WTC11 (cell line): ENCODE data around the gene MYL9.

Source experiments
- ATF6 ChIP-seq: sonication (generic); formaldehyde crosslinking; IDR thresholded peaks from 2 replicates; pipeline ENCODE4 v1.8.1; 2023; ENCODE audit warnings: mild to moderate bottlenecking, missing genetic modification reagents
- CTCF ChIP-seq: fragments of 200-600 bp; IDR thresholded peaks from 2 replicates; pipeline ENCODE4 v1.8.0; 2022; ENCODE audit warnings: antibody characterized with exemption
- FOXP1 ChIP-seq: sonication (generic); formaldehyde crosslinking; IDR thresholded peaks from 2 replicates; pipeline ENCODE4 v1.8.0; 2022; ENCODE audit warnings: missing genetic modification reagents, mild to moderate bottlenecking, moderate library complexity, borderline replicate concordance
- JUN ChIP-seq: sonication (generic); formaldehyde crosslinking; IDR thresholded peaks from 2 replicates; pipeline ENCODE4 v1.8.0; 2023; ENCODE audit warnings: mild to moderate bottlenecking, missing genetic modification reagents
- MAX ChIP-seq: sonication (generic); formaldehyde crosslinking; IDR thresholded peaks from 2 replicates; pipeline ENCODE4 v1.8.0; 2022; ENCODE audit warnings: mild to moderate bottlenecking, missing genetic modification reagents
- NR2C2 ChIP-seq: sonication (generic); formaldehyde crosslinking; IDR thresholded peaks from 2 replicates; pipeline ENCODE4 v1.8.0; 2022; ENCODE audit warnings: mild to moderate bottlenecking, missing genetic modification reagents
- RELA ChIP-seq: sonication (generic); formaldehyde crosslinking; IDR thresholded peaks from 2 replicates; pipeline ENCODE4 v1.8.1; 2022; ENCODE audit warnings: missing genetic modification reagents, mild to moderate bottlenecking, borderline replicate concordance
- ZBTB21 ChIP-seq: sonication (generic); formaldehyde crosslinking; IDR thresholded peaks from 2 replicates; pipeline ENCODE4 v1.8.1; 2023; ENCODE audit warnings: mild to moderate bottlenecking, missing genetic modification reagents, borderline replicate concordance
- ZNF121 ChIP-seq: sonication (generic); formaldehyde crosslinking; IDR thresholded peaks from 2 replicates; pipeline ENCODE4 v1.8.0; 2023; ENCODE audit warnings: missing genetic modification reagents

- no peak for TF ChIP-seq NR2C2 (CRISPR knock-in tag)
- TF ChIP-seq ZNF121: no peak
- no peak for TF ChIP-seq ATF6 (CRISPR knock-in tag)
- TF ChIP-seq CTCF: no peak
- no peak for TF ChIP-seq RELA
- no peak for TF ChIP-seq FOXP1 (CRISPR knock-in tag)
- TF ChIP-seq JUN: no peak
- no peak for TF ChIP-seq ZBTB21 (CRISPR knock-in tag)
- TF ChIP-seq MAX (CRISPR knock-in tag): no peak
Observed at GRCh38 chr20:36562724-36563123, 21.4 kb downstream of the MYL9 start.
